HepG2 (cell line): ENCODE data around the gene PODXL. TPM values are rescaled to one million over a fixed set of nuclear protein-coding genes. Genes with fewer than 3 reads are reported as not detected.

Source experiments
- ATF7 ChIP-seq, 2 experiments: fragments of 450-650 bp in 1 of 2; sonication (generic) in 1 of 2; formaldehyde crosslinking in 1 of 2; IDR thresholded peaks; 2 replicates each; pipeline versions ENCODE4 v1.4.0 to v1.6.1; 2016 to 2020; ENCODE audit warnings: antibody characterized with exemption in 1 of 2, mild to moderate bottlenecking in 1 of 2, missing genetic modification reagents in 1 of 2
- CHCHD3 ChIP-seq: sonication (generic); formaldehyde crosslinking; IDR thresholded peaks from 2 replicates; pipeline ENCODE4 v1.8.0; 2022; ENCODE audit warnings: mild to moderate bottlenecking, missing genetic modification reagents, moderate library complexity
- CREB1 ChIP-seq, 2 experiments: fragments of 450-650 bp in 1 of 2; IDR thresholded peaks; 2 replicates each; pipeline ENCODE4 v1.6.1; 2016 to 2017; ENCODE audit warnings: control low read depth in 1 of 2, mild to moderate bottlenecking in 1 of 2, missing compliant biosample characterization in 1 of 2, missing genetic modification characterization in 1 of 2
- DZIP1 ChIP-seq: sonication (generic); formaldehyde crosslinking; IDR thresholded peaks from 2 replicates; pipeline ENCODE4 v1.5.0; 2020; ENCODE audit warnings: mild to moderate bottlenecking, missing genetic modification reagents
- GPBP1L1 ChIP-seq: sonication (generic); formaldehyde crosslinking; IDR thresholded peaks from 2 replicates; pipeline ENCODE4 v1.5.0; 2020; ENCODE audit warnings: mild to moderate bottlenecking, missing genetic modification reagents
- HOXA3 ChIP-seq: sonication (generic); formaldehyde crosslinking; IDR thresholded peaks from 2 replicates; pipeline ENCODE4 v1.5.0; 2020; ENCODE audit warnings: missing genetic modification reagents
- JARID2 ChIP-seq: sonication (generic); formaldehyde crosslinking; IDR thresholded peaks from 2 replicates; pipeline ENCODE4 v1.8.1; 2023; ENCODE audit warnings: missing genetic modification reagents, inconsistent platforms; ENCODE audit not compliant: insufficient replicate concordance
- KDM2A ChIP-seq: sonication (generic); formaldehyde crosslinking; IDR thresholded peaks from 2 replicates; pipeline ENCODE4 v1.4.0; 2020; ENCODE audit warnings: low read depth, missing genetic modification reagents, borderline replicate concordance
- MATR3 ChIP-seq: sonication (generic); formaldehyde crosslinking; IDR thresholded peaks from 2 replicates; pipeline ENCODE4 v1.4.0; 2020; ENCODE audit warnings: missing genetic modification reagents
- SKIL ChIP-seq: sonication (generic); formaldehyde crosslinking; IDR thresholded peaks from 2 replicates; pipeline ENCODE4 v1.8.0; 2022; ENCODE audit warnings: missing genetic modification reagents, mild to moderate bottlenecking, moderate library complexity, borderline replicate concordance
- TBL1XR1 ChIP-seq: fragments of 150-350 bp; IDR thresholded peaks from 2 replicates; pipeline ENCODE4 v1.6.1; 2014; ENCODE audit warnings: borderline replicate concordance, low read length; ENCODE audit not compliant: partially characterized antibody
- TBP ChIP-seq: sonication (generic); formaldehyde crosslinking; IDR thresholded peaks from 2 replicates; pipeline ENCODE4 v1.5.0; 2020; ENCODE audit warnings: missing genetic modification reagents
- TGIF2 ChIP-seq: IDR thresholded peaks from 2 replicates; pipeline ENCODE4 v1.6.1; 2016; ENCODE audit warnings: control low read depth, missing compliant biosample characterization
- TMF1 ChIP-seq: sonication (generic); formaldehyde crosslinking; IDR thresholded peaks from 2 replicates; pipeline ENCODE4 v1.8.1; 2022; ENCODE audit warnings: low read depth, missing genetic modification reagents
- ZFP91 ChIP-seq: sonication (generic); formaldehyde crosslinking; IDR thresholded peaks from 2 replicates; pipeline ENCODE4 v1.9.0; 2022; ENCODE audit warnings: missing genetic modification reagents, mild to moderate bottlenecking, borderline replicate concordance
- ZIK1 ChIP-seq: sonication (generic); formaldehyde crosslinking; IDR thresholded peaks from 2 replicates; pipeline ENCODE4 v1.5.0; 2020; ENCODE audit warnings: mild to moderate bottlenecking, low read depth, missing genetic modification reagents, borderline replicate concordance
- ZNF292 ChIP-seq: sonication (generic); formaldehyde crosslinking; IDR thresholded peaks from 2 replicates; pipeline ENCODE4 v1.8.1; 2022; ENCODE audit warnings: mild to moderate bottlenecking, low read depth, missing genetic modification reagents, borderline replicate concordance
- ZNF451 ChIP-seq: sonication (generic); formaldehyde crosslinking; IDR thresholded peaks from 2 replicates; pipeline ENCODE4 v1.5.0; 2020; ENCODE audit warnings: mild to moderate bottlenecking, missing genetic modification reagents
- ZNF652 ChIP-seq: IDR thresholded peaks from 2 replicates; pipeline ENCODE4 v1.6.1; 2016; ENCODE audit warnings: low read depth, borderline replicate concordance
- ZNF7 ChIP-seq: IDR thresholded peaks from 2 replicates; pipeline ENCODE4 v1.6.1; 2016; ENCODE audit warnings: missing biosample characterization, missing genetic modification reagents
- ZNF773 ChIP-seq: sonication (generic); formaldehyde crosslinking; IDR thresholded peaks from 2 replicates; pipeline ENCODE4 v1.4.0; 2020; ENCODE audit warnings: missing genetic modification reagents, borderline replicate concordance
- polyA plus RNA-seq, 8 experiments: library from polyadenylated mRNA; depleted of rRNA in 3 of 8; stranded (reverse) in 7 of 8; unstranded in 1 of 8; fragments of >200 nt; fragmentation: Illumina TruSeq in 4 of 8; extraction: Trizol in 4 of 8; gene quantifications; 2 replicates each; pipeline versions ENCODE4 v1.2.1 to v1.2.3, GENCODE V29; 2011 to 2016; ENCODE audit warnings: low read depth in 4 of 8, missing spikeins in 1 of 8, mixed read lengths in 1 of 8; ENCODE audit not compliant: insufficient read depth in 1 of 8
- total RNA-seq, 5 experiments: library from RNA; depleted of rRNA; stranded (reverse); fragments of >200 nt; fragmentation: Illumina TruSeq; extraction: Trizol; gene quantifications; 2 replicates each; pipeline ENCODE4 v1.2.3, GENCODE V29; 2016; ENCODE audit warnings: low read depth in 1 of 5

The PODXL gene
- total and polyA plus RNA-seq, 2 of the 13 experiments (the other 11 are each of a cell fraction or from before 2014, with no cell fraction given) = 0.22 to 0.54 TPM

- no peak for TF ChIP-seq MATR3 (CRISPR knock-in tag)
- no peak for TF ChIP-seq SKIL (CRISPR knock-in tag)
- peak; percentile 31; the same call in 1 of the 2 replicates for TF ChIP-seq ZNF292 (CRISPR knock-in tag)
- no peak for TF ChIP-seq TGIF2
- TF ChIP-seq ZIK1 (CRISPR knock-in tag) = 0 out of 2 replicates have a peak, but pooled peaks have one; percentile 40
- no peak for TF ChIP-seq TBL1XR1
- no peak for TF ChIP-seq TBP
- TF ChIP-seq JARID2 (CRISPR knock-in tag) = peak; percentile 52
- TF ChIP-seq KDM2A = peak; percentile 72
- TF ChIP-seq GPBP1L1 (CRISPR knock-in tag) = no peak
- no peak for TF ChIP-seq ZNF7
- TF ChIP-seq CREB1 (IDR thresholded peaks at IDR 0.05) = peak; percentile 76
- TF ChIP-seq CREB1 (CRISPR knock-in tag; IDR thresholded peaks at IDR 0.05) = no peak
- TF ChIP-seq CHCHD3 (CRISPR knock-in tag) = no peak
- TF ChIP-seq ZFP91 (CRISPR knock-in tag) = peak; percentile 55
- no peak for TF ChIP-seq DZIP1 (CRISPR knock-in tag)
- peak; percentile 73 for TF ChIP-seq HOXA3 (CRISPR knock-in tag)
- no peak for TF ChIP-seq ZNF451 (CRISPR knock-in tag)
- TF ChIP-seq ZNF652 (CRISPR knock-in tag) = no peak
- TF ChIP-seq ZNF773 (CRISPR knock-in tag) = no peak
- no peak for TF ChIP-seq TMF1 (CRISPR knock-in tag)
- peak; percentile 90 for TF ChIP-seq ATF7 (IDR thresholded peaks at IDR 0.05)
- peak; percentile 96 for TF ChIP-seq ATF7 (CRISPR knock-in tag; IDR thresholded peaks at IDR 0.05)
Observed at GRCh38 chr7:131513245-131514061, 43.0 kb downstream of the PODXL start (continued).
